ENCODE results near the gene CACNA1A. TPM values are rescaled to one million over a fixed set of nuclear protein-coding genes. Genes with fewer than 3 reads are reported as not detected.

CACNA1A gene
- total and polyA plus RNA-seq, 2 of the 4 experiments (the other 2 are of a cell fraction) = 5.9 to 15.0 TPM

GRCh38 chr19:13275016-13275722 lies 231.1 kb downstream of the CACNA1A start:
- no peak overlapping the region for H2BK15ac ChIP-seq (ENCODE audit: low read depth, low read length)
- POLR2A ChIA-PET (ENCODE audit: unreplicated experiment) = no interaction called here
- H2AK9ac ChIP-seq (replicated peaks; ENCODE audit: low read depth, low read length, poor library complexity) = no peak overlapping the region
- H3K56ac ChIP-seq (ENCODE audit: extremely low read depth, insufficient read depth, low read length) = no peak overlapping the region
- no peaks in the 10 kb centered on the region for H3K79me1 ChIP-seq (ENCODE audit: low read depth in 1 of 2, low read length in 2 of 2)
- in situ Hi-C loops (cut with MboI; ENCODE audit: low sequenced_read_pairs) (loop anchor here (5.0 to 25.0 kb wide), 3 partner anchors 317 to 587 kb away; no protein-coding TSS in a partner anchor), intact Hi-C loops (cut with micrococcal nuclease) (no loop called here), dilution Hi-C loops (cut with HindIII; ENCODE audit: low sequenced_read_pairs, unreplicated experiment) (no loop called here)
- no peaks in the 10 kb centered on the region; the same call in 1 of the 2 replicates for H3K27me3 ChIP-seq (ENCODE audit: control insufficient read depth, insufficient read depth, low read length)
- H2BK120ac ChIP-seq (ENCODE audit: low read depth, low read length) = no peak overlapping the region
- no peak overlapping the region for H4K8ac ChIP-seq (ENCODE audit: low read depth in 2 of 2, low read length in 2 of 2)
- H3K18ac ChIP-seq (ENCODE audit: low read depth, low read length) = no peak overlapping the region
- H4K5ac ChIP-seq (ENCODE audit: low read depth, low read length) = no peak overlapping the region
- peaks cover 4% of the 10 kb centered on the region; the same call in 1 of the 2 replicates for H3K36me3 ChIP-seq (ENCODE audit: control insufficient read depth, insufficient read depth, low read length)
- no peak overlapping the region for H3K4me3 ChIP-seq (ENCODE audit: insufficient read depth, low read depth, low read length)
- H3K4me2 ChIP-seq (ENCODE audit: low read depth, low read length) = no peak overlapping the region
- H3K4me1 ChIP-seq (ENCODE audit: control insufficient read depth, insufficient read depth, low read length) = no peaks in the 10 kb centered on the region
- H3K9me3 ChIP-seq (ENCODE audit: control insufficient read depth, insufficient read depth, low read length) = peaks cover 3% of the 10 kb centered on the region; the same call in 1 of the 2 replicates
- H3K27ac ChIP-seq (ENCODE audit: insufficient read depth, low read length) = no peak overlapping the region
- ATAC-seq (ENCODE audit: low read depth) (no peak), DNase-seq (no peak)
- H2AFZ ChIP-seq (replicated peaks; ENCODE audit: low read length, poor library complexity) = no peak overlapping the region
- WGBS, 2 experiments (ENCODE audit: extremely low coverage in 2 of 2, insufficient read length in 1 of 2) = no CpG with 5 or more reads among the region's 10 CpGs
- H3K14ac ChIP-seq (replicated peaks; ENCODE audit: low read depth, low read length) = no peak overlapping the region
- no peak overlapping the region for H3K9ac ChIP-seq (ENCODE audit: low read depth, low read length)
- no peak overlapping the region for H2BK20ac ChIP-seq (ENCODE audit: low read depth, low read length)
- no peaks in the 10 kb centered on the region; the same call in 1 of the 2 replicates for H4K20me1 ChIP-seq (ENCODE audit: insufficient read depth, low read length)
- CTCF ChIA-PET = no interaction called here
- no peak overlapping the region for H3K23ac ChIP-seq (ENCODE audit: low read depth, low read length)
- H4K91ac ChIP-seq (ENCODE audit: insufficient read depth, low read depth, low read length) = no peak overlapping the region
- H3K4ac ChIP-seq (ENCODE audit: low read depth, low read length) = no peak overlapping the region
- no peak for TF ChIP-seq FOS (IDR thresholded peaks at IDR 0.05; ENCODE audit: low read depth, low read length)
- TF ChIP-seq POLR2A (IDR thresholded peaks at IDR 0.05; ENCODE audit: low read depth, low read length) = no peak
- no peak for TF ChIP-seq MAFK (IDR thresholded peaks at IDR 0.05; ENCODE audit: low read depth, low read length)
- no peak for TF ChIP-seq CTCF (conservative IDR thresholded peaks at IDR 0.05; ENCODE audit: low read depth, low read length)
- TF ChIP-seq RFX5 (IDR thresholded peaks at IDR 0.05; ENCODE audit: low read depth, low read length) = no peak
- TF ChIP-seq SMC3 (IDR thresholded peaks at IDR 0.05; ENCODE audit: low read depth, low read length) = no peak
- TF ChIP-seq USF2 (IDR thresholded peaks at IDR 0.05; ENCODE audit: low read depth, low read length) = no peak
- no TSS peak for BruUV-seq (replicated peaks)
- no peak overlapping the region for H2AK5ac ChIP-seq (ENCODE audit: low read depth, low read length)
- no peaks in the 10 kb centered on the region for H3K9me1 ChIP-seq (ENCODE audit: insufficient read depth, low read length)
- no peak overlapping the region for H2BK5ac ChIP-seq (ENCODE audit: low read depth, low read length, poor library complexity, severe bottlenecking)

All from IMR-90 (cell line).